MM.1S (cell line): Measurements from ENCODE around the gene BACH2.

Source experiments
- DNase-seq: peaks from one replicate; pipeline ENCODE4 v3.0.0-alpha.2; 2015
- H2AFZ ChIP-seq: fragments of 300-600 bp; sonication (generic); 2 replicates; pipeline ENCODE4 v1.6.0; 2016; ENCODE audit warnings: antibody characterized with exemption, low read length
- H3F3A ChIP-seq: fragments of 300-600 bp; sonication (generic); 2 replicates; pipeline ENCODE4 v1.6.1; 2016; ENCODE audit warnings: mild to moderate bottlenecking, antibody characterized with exemption, low read length, moderate library complexity, mixed read lengths; ENCODE audit not compliant: insufficient read depth
- H3K27ac ChIP-seq: fragments of 300-600 bp; sonication (generic); 2 replicates; pipeline ENCODE4 v1.5.1; 2016; ENCODE audit warnings: mild to moderate bottlenecking, low read length
- H3K27me3 ChIP-seq: fragments of 300-600 bp; sonication (generic); replicated peaks from 2 replicates; pipeline ENCODE4 v1.6.0; 2016; ENCODE audit warnings: low read length; ENCODE audit not compliant: insufficient read depth
- H3K36me3 ChIP-seq: fragments of 300-600 bp; sonication (generic); replicated peaks from 2 replicates; pipeline ENCODE4 v1.6.1; 2016; ENCODE audit warnings: mild to moderate bottlenecking, low read length, mixed read lengths; ENCODE audit not compliant: insufficient read depth
- H3K4me1 ChIP-seq: fragments of 300-600 bp; sonication (generic); 2 replicates; pipeline ENCODE4 v1.6.1; 2016; ENCODE audit warnings: low read length, mixed read lengths
- H3K4me2 ChIP-seq: fragments of 300-600 bp; sonication (generic); 2 replicates; pipeline ENCODE4 v1.6.0; 2016; ENCODE audit warnings: low read depth, low read length
- H3K4me3 ChIP-seq: fragments of 300-600 bp; sonication (generic); 2 replicates; pipeline ENCODE4 v1.5.1; 2016; ENCODE audit warnings: low read length, mixed read lengths
- H3K79me2 ChIP-seq: fragments of 300-600 bp; sonication (generic); 2 replicates; pipeline ENCODE4 v1.6.1; 2016; ENCODE audit warnings: mixed run types, low read length, mixed read lengths
- H3K9ac ChIP-seq: fragments of 300-600 bp; sonication (generic); 2 replicates; pipeline ENCODE4 v1.6.1; 2016; ENCODE audit warnings: low read length, mixed read lengths
- H3K9me2 ChIP-seq: fragments of 300-600 bp; sonication (generic); replicated peaks from 2 replicates; pipeline ENCODE4 v1.6.1; 2016; ENCODE audit warnings: mild to moderate bottlenecking, low read length, mixed read lengths; ENCODE audit not compliant: insufficient read depth
- H3K9me3 ChIP-seq: fragments of 300-600 bp; sonication (generic); replicated peaks from 2 replicates; pipeline ENCODE4 v1.6.1; 2016; ENCODE audit warnings: mild to moderate bottlenecking, low read length, mixed read lengths; ENCODE audit not compliant: insufficient read depth
- H4K20me1 ChIP-seq: fragments of 300-600 bp; sonication (generic); 2 replicates; pipeline ENCODE4 v1.6.1; 2016; ENCODE audit warnings: mild to moderate bottlenecking, low read length, moderate library complexity, mixed read lengths; ENCODE audit not compliant: insufficient read depth
- CTCF ChIP-seq: fragments of 300-600 bp; sonication (generic); IDR thresholded peaks from 2 replicates; pipeline ENCODE4 v1.5.1; 2016; ENCODE audit warnings: antibody characterized with exemption, low read length, mixed read lengths
- EZH2 ChIP-seq: fragments of 300-600 bp; sonication (generic); optimal IDR thresholded peaks from 2 replicates; pipeline ENCODE3; 2017; ENCODE audit warnings: low read depth, mild to moderate bottlenecking, antibody characterized with exemption, low read length, mixed read lengths
- EZH2phosphoT487 ChIP-seq: fragments of 300-600 bp; sonication (generic); IDR thresholded peaks from 2 replicates; pipeline ENCODE4 v1.6.1; 2018; ENCODE audit warnings: antibody characterized with exemption, low read length

Gene BACH2

GRCh38 chr6:90144928-90145555 is 151.6 kb downstream of the BACH2 start:
- Histone ChIP-seq H3K9ac (no peak overlapping the region), H3K27me3 (no peaks in the 10 kb centered on the region), H3K27ac (no peak overlapping the region), H3K4me3 (no peak overlapping the region), H4K20me1 (no peaks in the 10 kb centered on the region), H3K79me2 (no peaks in the 10 kb centered on the region; the same call in 1 of the 2 replicates), H3K36me3 (no peaks in the 10 kb centered on the region), H3F3A (no peaks in the 10 kb centered on the region), H3K9me2 (no peaks in the 10 kb centered on the region), H2AFZ (no peak overlapping the region), H3K4me1 (peaks cover 15% of the 10 kb centered on the region), H3K4me2 (peak overlapping the region; percentile 18), H3K9me3 (no peaks in the 10 kb centered on the region)
- TF ChIP-seq CTCF (no peak), EZH2phosphoT487 (no peak), EZH2 (no peak)
- DNase-seq = no peak

- Histone ChIP-seq H3K9ac (no peak overlapping the region), H3F3A (no peaks in the 10 kb centered on the region), H3K9me2 (no peaks in the 10 kb centered on the region), H3K36me3 (no peaks in the 10 kb centered on the region), H3K79me2 (no peaks in the 10 kb centered on the region; the same call in 1 of the 2 replicates), H3K4me3 (no peak overlapping the region), H3K27me3 (no peaks in the 10 kb centered on the region), H3K4me2 (peak overlapping the region; percentile 18), H3K9me3 (no peaks in the 10 kb centered on the region), H3K4me1 (peaks cover 15% of the 10 kb centered on the region), H4K20me1 (no peaks in the 10 kb centered on the region), H3K27ac (no peak overlapping the region), H2AFZ (no peak overlapping the region)
- peak; percentile 36 for DNase-seq
- TF ChIP-seq EZH2phosphoT487 = no peak
- TF ChIP-seq EZH2 = no peak
- TF ChIP-seq CTCF = no peak
These were observed 152.2 kb downstream of the BACH2 start for GRCh38 chr6:90144396-90144795.

GRCh38 chr6:90140683-90141082 is 156.0 kb downstream of the BACH2 start:
- no peak overlapping the region for H3K27ac ChIP-seq
- H3K4me1 ChIP-seq = peaks cover 15% of the 10 kb centered on the region
- no peak overlapping the region for H3K9ac ChIP-seq
- no peaks in the 10 kb centered on the region; the same call in 1 of the 2 replicates for H3K79me2 ChIP-seq
- no peak overlapping the region for H2AFZ ChIP-seq
- DNase-seq = no peak
- no peaks in the 10 kb centered on the region for H3K9me3 ChIP-seq
- H4K20me1 ChIP-seq = no peaks in the 10 kb centered on the region
- H3K4me3 ChIP-seq = no peak overlapping the region
- H3F3A ChIP-seq = no peaks in the 10 kb centered on the region
- no peaks in the 10 kb centered on the region for H3K27me3 ChIP-seq
- no peak overlapping the region for H3K4me2 ChIP-seq
- H3K9me2 ChIP-seq = no peaks in the 10 kb centered on the region
- TF ChIP-seq EZH2 (no peak), CTCF (no peak), EZH2phosphoT487 (no peak)
- no peaks in the 10 kb centered on the region for H3K36me3 ChIP-seq
